Stimulated activated CD4-positive, alpha-beta T cell treated with anti-CD3 and anti-CD28 coated beads, Interleukin-12 subunit alpha, Interleukin-12 subunit beta, amount 100 ng/mL, for 4 hours (primary cell): ENCODE measurements around the gene NAMPT.

Experiments
- DNase-seq: peaks from one replicate; pipeline ENCODE4 v3.0.0-alpha.2; 2020

NAMPT gene

DNA sequence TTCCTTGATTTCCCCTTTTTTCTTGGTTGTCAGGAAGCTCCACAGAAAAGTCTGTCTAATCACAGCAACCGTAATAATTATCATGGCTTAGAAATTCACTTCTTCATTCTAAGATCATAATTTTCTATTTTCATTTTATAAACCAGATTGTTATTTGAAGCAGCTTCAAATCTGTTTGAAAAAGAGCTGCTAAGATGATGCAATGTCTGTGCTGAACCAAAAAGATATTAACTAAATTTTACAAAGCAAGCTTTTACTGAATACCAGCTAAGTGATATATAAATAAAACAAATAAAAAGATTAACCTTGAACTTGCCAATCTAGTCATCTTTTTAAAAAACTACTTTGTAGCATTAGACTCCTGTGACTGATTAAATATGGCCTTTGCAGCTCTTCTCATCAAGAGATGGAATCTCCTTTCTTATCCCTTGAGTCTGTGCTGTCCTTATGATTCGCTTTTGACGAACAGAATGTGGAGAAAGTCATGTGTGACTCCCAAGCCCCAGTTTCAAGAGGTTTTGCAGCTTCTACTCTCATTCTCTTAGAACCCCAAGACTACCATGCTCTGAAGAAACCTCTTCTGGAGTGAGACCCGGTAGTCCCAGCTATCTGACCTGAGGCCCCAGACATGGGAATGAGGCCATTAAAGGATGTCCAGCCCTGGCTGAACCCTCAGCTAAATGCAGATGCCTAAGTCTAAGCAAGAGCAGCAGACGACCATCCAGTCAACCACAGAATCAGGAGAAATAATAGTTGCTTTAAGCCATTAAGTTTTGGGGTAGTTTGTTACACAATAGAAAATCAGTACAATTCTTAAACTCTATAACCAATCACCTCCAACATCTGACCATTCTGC, 14.4 kb downstream of the NAMPT start:
- no peak for DNase-seq

DNA sequence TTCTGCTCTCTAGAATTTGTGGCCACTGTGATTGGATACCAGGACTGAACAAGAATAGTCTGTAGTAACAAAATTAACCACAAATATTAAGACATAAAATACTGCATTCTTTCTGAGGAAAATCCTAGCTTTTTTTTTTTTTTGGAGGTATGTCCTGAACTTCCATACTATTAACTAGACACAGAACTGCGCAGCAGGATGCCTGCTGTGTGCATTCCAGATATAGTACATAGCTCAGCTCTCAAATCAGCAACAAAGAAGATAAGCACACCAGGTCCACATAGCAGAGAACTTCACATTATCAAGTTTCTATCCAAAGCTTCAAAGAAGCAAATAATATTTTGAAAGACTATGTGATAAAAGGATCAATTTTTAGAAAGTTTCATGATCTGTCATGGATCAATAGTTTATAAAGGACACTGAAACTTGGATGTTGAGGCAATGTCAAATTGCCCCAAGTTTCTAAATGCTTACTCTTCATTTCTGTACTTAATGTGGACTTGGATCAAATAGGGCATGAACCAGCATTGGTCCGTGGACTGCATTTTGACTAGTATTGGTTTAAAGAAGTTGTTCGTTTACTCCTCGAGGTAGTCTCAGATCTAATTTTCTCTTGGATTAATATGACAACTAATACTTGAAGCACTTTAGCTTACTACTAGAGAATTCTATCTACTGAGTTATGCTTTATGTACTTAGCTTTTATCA, 15.4 kb downstream of the NAMPT start:
- no peak for DNase-seq

DNA sequence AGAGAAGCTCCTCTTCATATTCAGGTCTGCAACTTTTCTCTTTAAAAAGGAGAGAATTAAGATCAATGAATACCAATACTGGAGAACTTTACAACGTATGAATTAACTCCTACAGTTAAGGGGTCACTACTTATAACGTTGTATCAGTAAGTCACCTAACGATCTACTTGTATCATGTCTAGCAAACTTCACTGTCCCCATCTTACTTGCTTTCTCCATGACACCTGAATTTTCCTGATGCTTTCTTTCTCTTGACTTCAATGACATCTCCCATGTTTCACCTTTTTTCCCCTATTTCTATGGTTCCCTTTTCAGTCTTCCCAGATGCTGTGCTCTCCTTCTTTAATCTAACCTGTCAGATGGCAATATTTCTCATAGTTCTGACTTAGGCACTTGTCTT, 19.6 kb downstream of the NAMPT start:
- DNase-seq, result no peak

DNA sequence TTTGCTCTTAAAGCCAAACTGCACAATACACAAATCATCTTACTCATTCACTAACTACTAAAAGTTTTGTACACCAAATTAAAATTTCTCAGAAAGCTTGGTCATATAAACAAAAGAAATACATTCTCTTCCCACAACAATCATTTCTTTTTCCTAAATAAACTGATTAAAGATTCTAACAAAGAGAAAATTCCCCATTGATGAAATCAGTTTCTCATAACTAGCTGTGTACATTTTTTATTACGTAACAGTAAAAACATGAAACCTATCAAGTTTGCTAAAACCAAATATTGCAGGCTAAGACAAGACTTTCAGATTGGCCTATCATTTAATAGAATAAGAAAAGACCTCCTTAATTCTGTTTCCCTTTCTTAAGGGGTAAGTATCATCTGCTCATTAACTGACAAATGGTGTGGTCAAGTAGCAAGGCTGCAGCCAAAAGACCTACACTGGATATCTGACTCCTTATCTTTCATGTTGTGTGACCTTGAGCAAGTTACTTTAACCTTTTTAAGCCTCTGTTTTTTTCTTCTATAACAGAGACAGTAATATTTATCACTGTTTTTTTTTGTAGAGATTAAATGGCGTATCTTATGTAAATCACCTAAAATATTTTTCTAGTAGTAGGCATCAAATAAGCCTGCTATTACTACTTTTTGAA, 22.4 kb downstream of the NAMPT start:
- no peak for DNase-seq

DNA sequence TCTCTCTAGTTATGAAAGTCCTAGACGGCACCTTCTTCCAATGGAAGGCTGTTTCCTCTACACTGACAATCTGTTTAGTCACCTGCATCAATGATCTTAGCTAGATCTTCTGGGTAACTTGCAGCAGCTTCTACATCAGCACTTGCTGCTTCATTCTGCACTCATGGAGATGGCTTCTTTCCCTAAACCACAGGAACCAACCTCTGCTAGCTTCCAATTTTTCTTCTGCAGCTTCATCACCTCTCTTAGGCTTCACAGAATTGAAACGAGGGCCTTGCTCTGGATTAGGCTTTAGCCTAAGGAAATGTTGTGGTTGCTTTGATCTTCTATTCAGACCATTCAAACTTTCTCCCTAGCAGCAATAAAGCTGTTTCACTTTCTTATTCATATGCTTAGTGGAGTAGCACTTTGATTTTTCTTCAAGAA, 24.6 kb downstream of the NAMPT start:
- DNase-seq, result no peak

DNA sequence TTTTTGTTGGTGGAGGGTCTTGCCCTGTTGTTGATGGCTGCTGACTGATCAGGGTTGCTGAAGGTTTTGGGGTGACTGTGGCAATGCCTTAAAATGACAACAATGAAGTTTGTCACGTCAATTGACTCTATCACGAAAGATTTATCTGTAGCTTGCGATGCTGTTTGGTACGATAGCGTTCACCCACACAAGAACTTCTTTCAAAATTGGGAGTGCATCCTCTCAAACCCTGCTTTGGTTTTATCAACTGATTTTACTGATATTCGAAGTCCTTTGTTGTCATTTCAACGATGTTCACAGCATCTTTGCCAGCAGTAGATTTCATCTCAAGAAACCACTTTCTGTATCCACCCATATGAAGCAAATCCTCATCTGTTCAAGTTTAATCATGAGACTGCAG, 26.0 kb downstream of the NAMPT start:
- DNase-seq, result no peak

DNA sequence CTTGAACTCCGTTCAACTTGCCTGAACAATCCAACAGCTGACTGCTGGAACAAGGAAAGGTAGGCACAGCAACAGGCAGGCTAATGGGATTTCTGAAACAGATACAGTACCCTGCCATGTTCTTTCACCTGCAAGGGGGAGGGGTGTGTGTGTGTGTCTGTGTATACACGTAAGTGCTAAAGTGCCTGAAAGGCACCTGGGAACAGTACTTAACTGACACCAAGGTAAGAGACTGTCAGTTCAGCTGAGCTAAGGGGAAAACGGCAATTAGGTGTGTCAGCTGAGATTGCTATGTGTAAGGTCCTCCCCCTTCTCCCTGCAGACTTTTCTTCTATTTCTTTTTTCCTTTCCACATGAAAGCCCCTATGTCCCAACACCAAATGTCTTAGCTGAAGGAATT, 27.0 kb downstream of the NAMPT start:
- DNase-seq, result no peak

DNA sequence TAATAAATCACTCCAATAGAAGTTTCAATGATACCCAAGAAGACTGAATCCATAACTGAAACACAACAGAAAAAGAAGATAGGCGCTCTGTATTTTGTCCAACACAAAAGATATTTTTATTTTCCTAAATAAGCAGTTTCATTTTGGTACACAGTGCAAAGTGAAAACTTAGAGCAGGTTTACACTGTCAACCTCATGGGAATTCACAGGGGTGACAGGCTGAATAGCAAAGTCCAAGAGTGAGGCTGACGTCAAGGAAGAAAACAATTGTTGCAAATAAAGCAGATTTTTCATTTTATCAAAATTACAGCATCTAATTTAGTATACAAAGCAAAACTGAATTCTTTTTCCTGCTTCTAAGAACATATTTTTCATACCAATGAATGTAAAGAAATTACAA, 28.6 kb downstream of the NAMPT start:
- no peak for DNase-seq

DNA sequence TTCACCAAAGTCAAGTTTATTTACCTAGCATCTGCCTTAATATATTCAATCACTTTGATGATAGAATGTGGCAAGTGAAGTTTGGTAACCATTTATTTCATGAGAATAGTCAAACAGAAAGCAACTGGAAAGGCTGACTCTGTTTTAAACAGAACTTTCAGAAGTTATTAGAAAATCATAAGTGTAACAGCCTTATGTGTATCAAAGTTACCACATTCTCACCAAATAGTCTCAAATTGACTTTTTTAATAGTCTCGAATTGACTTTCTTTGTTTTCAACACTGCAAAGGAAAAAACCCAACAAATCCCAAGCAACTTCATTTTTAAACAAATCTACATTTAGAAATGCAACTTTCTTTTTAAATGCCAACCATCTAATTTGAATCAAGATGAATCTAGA, 29.5 kb downstream of the NAMPT start:
- no peak for DNase-seq

DNA sequence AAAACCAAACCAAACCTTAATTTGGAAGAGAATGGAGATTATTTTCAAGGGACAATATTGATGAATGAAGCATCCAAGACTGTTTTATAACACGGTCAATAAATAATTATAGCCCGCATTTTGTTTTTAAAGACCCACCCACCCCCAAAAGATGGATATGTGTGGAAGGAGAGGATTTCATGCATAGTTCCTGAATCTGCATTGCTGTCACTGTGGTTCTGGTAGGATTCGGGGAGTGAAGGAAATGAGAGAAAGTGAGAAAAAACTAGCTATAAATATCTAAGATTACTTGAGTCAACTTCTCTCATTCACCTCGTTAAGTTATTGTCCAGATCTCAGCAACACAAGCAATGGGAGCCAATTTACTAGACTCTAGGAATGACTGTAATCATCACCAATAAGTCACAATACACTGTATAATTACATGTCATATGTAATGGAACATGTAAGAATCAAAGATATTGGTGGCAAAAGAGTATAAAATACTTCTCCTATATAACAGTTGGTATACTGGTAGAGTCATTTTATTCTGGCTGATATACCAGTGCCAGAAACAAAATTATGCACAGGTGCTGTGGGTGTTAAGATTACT, 30.2 kb downstream of the NAMPT start:
- DNase-seq, result no peak

DNA sequence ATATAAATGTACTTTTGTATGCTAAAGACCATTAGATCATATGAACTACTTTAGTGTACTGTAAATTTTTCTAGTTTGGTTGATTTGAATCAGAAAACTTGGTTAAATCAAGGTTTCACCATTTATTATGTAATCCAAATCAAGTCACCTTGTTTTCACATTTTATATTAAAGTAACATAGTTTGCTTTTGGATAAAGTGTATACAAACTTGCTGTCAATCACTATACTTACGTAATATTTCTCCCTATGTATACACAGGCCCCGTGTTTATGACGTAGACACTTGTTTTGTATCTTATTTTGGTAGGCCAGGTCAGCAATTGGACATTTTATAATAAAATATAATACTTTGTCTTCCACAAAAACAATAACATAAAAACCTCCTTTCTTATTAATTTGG, 32.2 kb downstream of the NAMPT start:
- DNase-seq, result no peak

DNA sequence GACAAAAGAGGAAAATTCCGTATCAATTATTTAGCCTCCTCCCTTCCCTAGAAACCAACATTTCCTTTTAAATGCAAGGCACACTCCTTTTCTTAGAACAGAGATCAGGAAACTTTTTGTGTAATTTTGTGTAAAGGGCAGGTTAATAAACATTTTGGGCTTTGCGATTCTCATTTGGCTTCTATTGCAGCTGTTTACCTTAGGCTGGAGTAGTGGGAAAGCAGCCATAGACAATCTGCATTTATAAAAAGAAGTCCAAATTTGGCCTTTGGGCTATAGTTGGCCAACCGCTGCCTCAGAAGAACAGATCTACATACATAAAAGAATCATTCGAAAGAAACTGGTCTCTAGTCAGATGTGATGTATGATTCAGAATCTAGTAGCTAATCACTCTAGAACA, 35.3 kb downstream of the NAMPT start:
- no peak for DNase-seq

DNA sequence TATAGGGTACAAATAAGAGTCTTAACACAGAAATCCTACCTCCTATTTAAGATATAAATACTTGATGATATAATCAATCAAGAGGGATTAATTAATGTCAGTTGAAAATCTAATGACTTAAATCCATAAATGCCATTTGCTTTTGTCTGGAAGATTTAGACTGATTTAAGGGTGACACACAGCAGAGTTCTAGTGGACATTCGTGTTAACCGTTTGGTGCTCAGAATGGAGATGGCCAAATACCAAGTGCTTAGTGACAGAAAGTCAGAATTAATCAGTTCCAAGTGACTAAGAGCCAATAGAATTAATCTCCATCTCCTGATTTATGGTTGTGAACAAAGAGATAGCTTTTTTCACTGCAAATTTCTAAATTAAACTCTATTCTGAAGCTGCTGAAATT, 36.2 kb downstream of the NAMPT start:
- DNase-seq, result no peak

DNA sequence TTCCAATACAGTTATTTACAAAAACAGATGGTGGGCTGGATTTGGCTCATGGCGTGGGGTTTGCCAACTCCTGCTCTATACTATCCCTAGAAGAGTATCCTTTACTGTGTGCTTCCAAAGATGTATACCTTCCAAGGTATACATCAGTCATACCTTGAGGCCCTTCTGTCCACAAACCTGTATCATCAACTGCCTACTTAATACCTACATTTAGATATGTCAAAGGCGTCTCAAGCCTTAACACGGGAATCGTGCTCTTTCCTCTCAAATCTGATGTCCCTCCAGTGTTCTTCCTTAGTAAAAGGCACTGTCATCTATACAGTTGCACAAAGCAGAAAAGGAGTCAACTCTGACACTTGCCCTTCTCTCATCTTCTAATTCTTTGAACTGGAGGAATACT, 36.9 kb downstream of the NAMPT start:
- no peak for DNase-seq

DNA sequence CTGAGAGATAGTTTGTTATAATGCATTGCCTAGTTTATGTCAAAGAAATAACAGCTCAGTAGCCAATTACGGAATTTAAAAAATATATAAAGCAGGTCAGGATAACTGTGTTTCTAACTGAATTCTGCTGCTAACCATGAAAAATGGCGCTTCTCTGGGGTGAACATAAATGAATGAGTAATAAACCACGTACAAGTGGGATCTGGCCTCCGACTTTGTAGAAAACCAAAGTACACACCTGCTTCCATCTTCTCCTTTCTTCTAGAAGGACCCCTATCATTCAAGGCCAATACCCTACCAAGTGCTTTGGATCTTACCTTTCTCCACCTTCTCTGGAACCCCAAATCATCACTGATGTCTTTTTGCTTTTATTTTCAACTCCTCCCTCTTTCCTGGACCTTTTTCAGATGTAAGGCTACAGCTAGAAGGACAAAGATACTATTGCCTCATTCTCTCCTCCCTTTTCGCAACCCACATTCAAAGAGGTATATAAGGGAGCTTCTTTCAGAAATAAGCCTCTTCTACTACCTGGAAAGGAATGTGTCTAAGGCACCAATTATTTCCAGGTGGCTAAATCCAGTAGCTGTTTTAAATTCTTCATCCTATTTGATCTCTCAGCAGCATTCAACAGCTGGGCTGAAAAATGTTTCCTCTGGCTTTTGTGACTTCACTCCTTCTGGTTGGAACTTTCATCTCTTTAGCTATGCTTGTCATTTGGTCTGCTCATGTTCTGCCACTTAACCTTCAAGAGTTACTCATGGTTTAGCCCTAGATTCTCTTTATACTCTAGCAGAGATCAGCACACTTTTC, 37.7 kb downstream of the NAMPT start:
- no peak for DNase-seq

DNA sequence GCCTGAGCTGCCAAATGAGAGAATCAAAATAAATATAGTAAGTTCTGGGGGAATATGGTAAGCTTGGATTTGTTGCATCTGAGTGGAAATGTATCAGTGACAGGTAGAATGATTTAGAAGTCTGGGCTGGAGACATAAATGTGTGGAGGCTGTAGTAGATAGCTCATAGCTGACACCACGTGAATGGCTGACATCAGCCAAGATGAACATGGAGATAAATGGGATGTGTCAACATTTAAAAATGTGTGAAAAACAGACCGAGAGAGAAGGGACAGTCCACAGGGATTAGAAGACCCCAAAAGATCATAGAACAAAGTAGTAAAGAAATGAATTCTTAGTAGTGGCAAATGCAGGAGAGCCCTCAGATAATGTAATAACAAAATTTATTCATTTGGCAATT, 40.9 kb downstream of the NAMPT start:
- DNase-seq, result no peak

DNA sequence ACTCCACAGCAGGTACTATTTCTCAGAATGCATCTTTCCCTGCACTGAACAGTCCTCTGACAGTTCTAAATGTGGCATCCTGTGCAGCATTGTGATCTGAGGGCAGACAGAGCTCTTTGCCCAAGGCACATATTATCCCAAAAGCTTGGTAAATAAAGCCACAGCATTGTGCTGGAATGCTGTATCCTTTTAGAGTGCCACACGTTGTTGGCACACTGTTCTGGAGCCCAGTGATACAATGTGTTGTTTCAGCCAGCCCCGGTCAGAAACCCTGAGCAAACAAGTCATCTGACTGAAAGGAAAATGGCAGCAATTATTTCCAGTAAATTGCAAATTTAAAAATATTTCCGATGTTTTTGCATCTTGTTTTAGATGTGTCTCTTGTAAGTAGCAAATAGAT, 45.4 kb downstream of the NAMPT start:
- DNase-seq, result no peak

DNA sequence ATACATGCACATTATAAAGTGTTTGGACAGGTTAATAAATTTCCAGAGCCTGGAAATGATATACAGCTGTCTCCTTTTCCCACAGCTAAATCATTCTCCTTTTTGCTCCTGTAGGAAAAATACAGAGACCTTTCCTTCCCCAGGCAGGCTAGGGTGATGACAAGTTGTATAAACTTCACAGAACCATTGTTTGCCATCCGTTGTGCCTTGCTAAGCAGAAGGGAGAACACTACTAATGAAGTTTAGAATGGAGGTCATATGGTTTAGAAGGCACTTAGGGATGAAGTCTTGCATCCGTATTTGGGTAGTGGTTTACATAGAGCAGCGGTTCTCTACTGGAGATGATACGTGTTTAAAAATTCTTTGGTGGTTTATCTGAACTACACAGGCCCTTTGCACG, 46.0 kb downstream of the NAMPT start:
- DNase-seq, result no peak

DNA sequence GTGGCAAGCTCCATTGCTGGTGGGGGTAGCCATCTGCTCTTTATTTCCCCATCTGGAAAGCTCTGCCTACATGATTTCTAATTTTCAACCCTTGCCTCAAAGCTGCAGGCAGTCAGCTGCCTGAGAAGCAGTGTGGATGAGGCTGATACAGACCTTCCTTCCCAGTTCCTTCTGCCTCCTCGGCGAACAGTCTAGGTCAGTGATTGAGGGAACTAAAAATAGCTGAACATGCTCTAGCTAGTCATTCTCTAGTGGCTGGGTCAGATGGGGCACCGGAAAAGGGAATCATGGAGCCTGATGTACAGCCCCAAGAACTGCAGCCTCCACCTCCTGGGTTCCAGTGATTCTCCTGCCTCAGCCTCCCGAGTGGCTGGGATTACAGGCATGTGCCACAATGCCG, 48.7 kb downstream of the NAMPT start:
- DNase-seq, result no peak

DNA sequence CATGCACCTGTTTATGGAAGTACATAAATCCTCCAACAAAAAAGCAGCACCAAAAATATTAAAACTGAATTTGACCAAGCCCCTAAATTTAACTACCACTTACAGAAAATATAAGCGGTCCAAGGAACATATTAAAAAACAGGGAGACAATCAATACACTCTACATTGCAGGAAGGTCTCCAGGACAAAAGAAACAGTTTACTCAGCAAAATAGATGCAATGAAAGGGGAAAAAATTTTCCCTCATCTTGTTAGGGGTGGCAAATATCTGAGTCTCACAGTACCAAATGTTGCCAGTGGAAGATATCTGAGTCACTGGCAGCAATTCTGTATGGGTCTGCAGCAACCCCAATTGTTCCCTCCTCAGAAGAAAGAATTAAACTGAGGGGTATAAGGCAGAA, 50.4 kb downstream of the NAMPT start:
- no peak for DNase-seq

DNA sequence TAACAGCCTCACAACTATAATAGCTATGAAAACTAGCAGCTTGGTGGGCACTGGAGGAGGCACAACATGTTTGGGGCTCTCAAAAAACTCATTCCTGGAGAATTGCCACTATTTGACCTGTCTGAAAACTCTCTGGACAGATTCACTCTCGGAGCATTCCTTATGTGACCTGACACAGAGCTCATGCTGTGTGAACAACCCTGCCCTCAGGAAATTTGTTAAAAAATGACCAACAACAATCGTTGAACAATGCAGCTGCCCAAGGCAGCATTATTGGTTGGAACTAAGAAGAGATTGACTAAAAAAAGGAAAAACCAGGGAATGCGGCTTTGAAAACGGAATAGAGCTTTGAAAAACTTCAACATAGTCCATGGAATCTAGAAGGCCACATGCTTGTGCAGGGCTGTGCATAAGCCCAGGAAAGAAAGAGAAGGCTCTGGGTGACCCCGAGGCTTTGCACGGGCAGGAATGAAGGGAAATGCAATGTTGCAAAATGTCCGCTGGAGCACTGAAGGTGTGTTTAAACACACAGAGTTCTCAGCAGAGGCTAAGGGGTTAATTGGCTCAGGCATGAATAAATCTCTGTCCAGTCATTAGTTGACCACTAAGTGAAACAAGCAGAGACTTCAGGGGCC, 52.8 kb downstream of the NAMPT start:
- no peak for DNase-seq

DNA sequence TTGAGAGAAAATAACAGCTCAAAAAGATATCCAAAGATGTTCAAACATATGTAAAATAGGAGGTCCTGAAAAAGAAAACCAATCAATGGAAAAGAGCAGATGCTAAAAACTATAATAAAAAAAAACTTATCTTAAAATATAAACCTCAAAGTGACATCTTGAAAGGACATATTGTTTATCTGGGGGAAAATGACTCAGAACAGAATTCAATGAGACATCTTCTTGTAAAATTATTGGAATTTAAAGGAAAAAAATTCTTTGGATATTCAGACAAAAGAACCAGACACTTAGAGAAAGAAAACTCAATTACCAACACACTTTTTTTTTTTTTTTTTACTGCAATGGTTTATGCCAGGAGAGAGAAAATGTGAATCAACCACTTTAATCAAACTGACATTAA, 58.9 kb downstream of the NAMPT start:
- no peak for DNase-seq
